Skin of body (tissue), 2 donors: ENCODE results near the gene MAGEC3. TPM values are rescaled to one million over a fixed set of nuclear protein-coding genes. Genes with fewer than 3 reads are reported as not detected.

Source experiments
- DNase-seq: peaks from one replicate; lab custom pipeline; 2025; lab: John Stamatoyannopoulos, UW
- total RNA-seq: library from RNA; depleted of rRNA; stranded (reverse); fragments of >200 nt; gene quantifications from one replicate; pipeline ENCODE4 v1.2.3, GENCODE V29; 2014

The MAGEC3 gene
- total RNA-seq, 1 donor from 2014 or later: not detected

DNA sequence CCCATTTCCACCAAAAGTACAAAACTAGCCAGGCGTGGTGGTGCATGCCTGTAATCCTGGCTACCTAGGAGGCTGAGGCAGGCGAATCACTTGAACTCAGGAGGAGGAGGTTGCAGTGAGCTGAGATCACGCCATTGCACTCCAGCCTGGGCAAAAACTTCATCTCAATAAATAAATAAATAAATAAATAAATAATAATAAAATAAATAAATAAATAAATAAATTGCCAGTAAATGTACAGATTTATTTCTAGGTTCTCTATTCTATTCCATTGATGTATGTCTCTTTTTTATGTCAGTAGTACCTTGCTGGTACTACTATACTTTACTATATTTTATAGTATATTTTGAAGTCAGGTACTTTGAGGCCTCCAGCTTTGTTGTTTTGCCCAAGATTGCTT lies 109.2 kb downstream of the MAGEC3 start:
- DNase-seq: no peak

Other genes with a start within 250 kb of the MAGEC3 start
- not detected for gene SPANXA2, start 248.6 kb upstream of the MAGEC3 start, total RNA-seq
- not detected for gene SPANXD, start 139.6 kb upstream of the MAGEC3 start, total RNA-seq
- not detected for gene MAGEC1, start 65.6 kb downstream of the MAGEC3 start, total RNA-seq